Hepatocyte (in vitro differentiated cells): ENCODE measurements around the gene PRSS53.

Experiments
- EZH2 ChIP-seq: fragments of 200-600 bp; sonication (generic); IDR thresholded peaks from 2 replicates; pipeline ENCODE4 v1.6.1; 2016; ENCODE audit warnings: antibody characterized with exemption, mild to moderate bottlenecking, borderline replicate concordance
- TF ChIP-seq, protein P1 (sequence below): fragments of 200-600 bp; sonication (generic); IDR thresholded peaks from 2 replicates; pipeline ENCODE4 v1.5.1; 2016; ENCODE audit warnings: antibody characterized with exemption, mild to moderate bottlenecking; ENCODE audit not compliant: poor library complexity

DNA sequence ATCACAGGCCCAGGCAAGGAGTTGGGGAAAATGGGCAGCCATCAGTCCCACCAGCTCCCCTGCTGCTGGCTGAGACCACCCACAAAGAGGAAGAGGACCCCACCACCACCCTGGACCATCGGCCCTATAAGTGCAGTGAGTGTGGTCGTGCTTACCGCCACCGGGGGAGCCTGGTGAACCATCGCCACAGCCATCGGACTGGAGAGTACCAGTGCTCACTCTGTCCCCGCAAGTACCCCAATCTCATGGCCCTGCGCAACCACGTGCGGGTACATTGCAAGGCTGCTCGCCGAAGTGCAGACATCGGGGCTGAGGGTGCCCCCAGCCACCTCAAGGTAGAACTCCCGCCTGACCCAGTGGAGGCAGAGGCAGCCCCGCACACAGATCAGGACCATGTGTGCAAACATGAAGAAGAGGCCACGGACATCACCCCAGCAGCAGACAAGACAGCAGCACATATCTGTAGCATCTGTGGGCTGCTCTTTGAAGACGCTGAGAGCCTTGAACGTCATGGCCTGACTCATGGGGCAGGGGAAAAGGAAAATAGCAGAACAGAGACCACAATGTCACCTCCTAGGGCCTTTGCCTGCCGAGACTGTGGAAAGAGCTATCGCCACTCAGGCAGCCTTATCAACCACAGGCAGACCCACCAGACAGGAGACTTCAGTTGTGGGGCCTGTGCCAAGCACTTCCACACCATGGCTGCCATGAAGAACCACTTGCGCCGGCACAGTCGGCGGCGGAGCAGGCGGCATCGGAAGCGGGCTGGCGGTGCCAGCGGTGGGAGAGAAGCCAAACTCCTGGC is 10.9 kb downstream of the PRSS53 start:
- TF ChIP-seq, protein P1, sequence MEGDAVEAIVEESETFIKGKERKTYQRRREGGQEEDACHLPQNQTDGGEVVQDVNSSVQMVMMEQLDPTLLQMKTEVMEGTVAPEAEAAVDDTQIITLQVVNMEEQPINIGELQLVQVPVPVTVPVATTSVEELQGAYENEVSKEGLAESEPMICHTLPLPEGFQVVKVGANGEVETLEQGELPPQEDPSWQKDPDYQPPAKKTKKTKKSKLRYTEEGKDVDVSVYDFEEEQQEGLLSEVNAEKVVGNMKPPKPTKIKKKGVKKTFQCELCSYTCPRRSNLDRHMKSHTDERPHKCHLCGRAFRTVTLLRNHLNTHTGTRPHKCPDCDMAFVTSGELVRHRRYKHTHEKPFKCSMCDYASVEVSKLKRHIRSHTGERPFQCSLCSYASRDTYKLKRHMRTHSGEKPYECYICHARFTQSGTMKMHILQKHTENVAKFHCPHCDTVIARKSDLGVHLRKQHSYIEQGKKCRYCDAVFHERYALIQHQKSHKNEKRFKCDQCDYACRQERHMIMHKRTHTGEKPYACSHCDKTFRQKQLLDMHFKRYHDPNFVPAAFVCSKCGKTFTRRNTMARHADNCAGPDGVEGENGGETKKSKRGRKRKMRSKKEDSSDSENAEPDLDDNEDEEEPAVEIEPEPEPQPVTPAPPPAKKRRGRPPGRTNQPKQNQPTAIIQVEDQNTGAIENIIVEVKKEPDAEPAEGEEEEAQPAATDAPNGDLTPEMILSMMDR: no peak
- no peak for TF ChIP-seq EZH2
